Panc1 (cell line): Measurements from ENCODE around the gene PROKR2.

ENCODE experiments used
- REST ChIP-seq, 2 experiments: IDR thresholded peaks; 2 replicates each; pipeline ENCODE4 v1.6.1; 2011 to 2012; ENCODE audit warnings: low read depth in 2 of 2, control low read depth in 1 of 2, low read length in 1 of 2, mild to moderate bottlenecking in 1 of 2, moderate library complexity in 1 of 2; ENCODE audit not compliant: insufficient read depth in 1 of 2
- SIN3A ChIP-seq: IDR thresholded peaks from 2 replicates; pipeline ENCODE4 v1.6.1; 2012; ENCODE audit warnings: low read depth, mild to moderate bottlenecking, low read length, moderate library complexity, borderline replicate concordance; ENCODE audit not compliant: insufficient read depth

GRCh38 chr20:5356941-5357340 lies 40.2 kb upstream of the PROKR2 start:
- TF ChIP-seq SIN3A (no peak), REST (IDR thresholded peaks at IDR 0.05; ENCODE audit: insufficient read depth in 1 of 2, low read depth in 2 of 2, low read length in 1 of 2) (no peak)
